Measurements from ENCODE around the gene CT45A9. TPM values are rescaled to one million over a fixed set of nuclear protein-coding genes. Genes with fewer than 3 reads are reported as not detected.
"Not testable (repeated sequence)": the region's sequence is repeated elsewhere in the genome, so short reads cannot be mapped to it uniquely, and the experiment has no call there.

The CT45A9 gene, protein sequence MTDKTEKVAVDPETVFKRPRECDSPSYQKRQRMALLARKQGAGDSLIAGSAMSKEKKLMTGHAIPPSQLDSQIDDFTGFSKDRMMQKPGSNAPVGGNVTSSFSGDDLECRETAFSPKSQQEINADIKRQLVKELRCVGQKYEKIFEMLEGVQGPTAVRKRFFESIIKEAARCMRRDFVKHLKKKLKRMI
- not detected for total RNA-seq

DNA sequence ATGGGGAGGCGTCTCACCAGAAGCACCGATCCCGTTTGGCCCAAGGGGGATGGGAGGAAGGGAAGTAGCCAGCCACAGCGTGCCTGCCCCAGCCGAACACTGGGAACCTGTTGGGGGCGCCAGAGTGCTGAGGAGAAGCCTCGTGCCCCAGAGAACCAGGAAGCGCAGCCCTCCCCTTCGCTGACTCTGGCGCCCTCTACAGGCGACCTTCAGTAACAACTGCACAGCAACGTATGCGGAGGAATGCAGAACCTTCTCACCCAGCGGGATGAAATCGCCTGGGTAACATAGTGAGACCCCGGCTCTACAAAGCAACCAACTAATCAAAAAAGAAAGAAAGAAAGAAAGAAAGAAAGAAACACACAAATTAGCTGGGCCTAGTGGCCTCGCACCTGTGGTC, at the start of gene CT45A9:
TSS of gene CT45A9 (minus strand) at position 101 of the 400 bp plus-strand sequence. CDS start 3,751 bp downstream, outside the sequence.
- not testable (repeated sequence) for ATAC-seq; DNase-seq (ENCODE audit: low spot score)

DNA sequence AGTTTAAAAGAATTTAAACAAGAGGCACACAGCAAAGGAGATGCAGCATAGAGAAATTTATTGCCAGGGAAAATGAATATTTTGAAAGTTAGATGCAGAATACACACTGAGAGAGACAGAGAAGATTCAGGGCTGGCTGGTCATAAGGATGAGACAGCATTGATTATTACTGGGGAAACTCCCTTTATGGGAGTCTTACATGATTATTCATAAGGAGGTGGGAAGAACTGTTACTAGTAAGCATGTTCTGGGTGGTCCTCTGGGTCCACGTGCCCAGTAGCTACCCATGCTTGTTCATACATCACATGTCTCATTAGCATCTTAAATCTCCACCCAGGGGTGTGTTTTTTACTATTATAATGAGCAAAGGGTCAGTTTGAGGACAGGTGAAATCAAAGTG, 48.9 kb upstream of the CT45A9 start:
- not testable (repeated sequence) for DNase-seq (ENCODE audit: low spot score); ATAC-seq

DNA sequence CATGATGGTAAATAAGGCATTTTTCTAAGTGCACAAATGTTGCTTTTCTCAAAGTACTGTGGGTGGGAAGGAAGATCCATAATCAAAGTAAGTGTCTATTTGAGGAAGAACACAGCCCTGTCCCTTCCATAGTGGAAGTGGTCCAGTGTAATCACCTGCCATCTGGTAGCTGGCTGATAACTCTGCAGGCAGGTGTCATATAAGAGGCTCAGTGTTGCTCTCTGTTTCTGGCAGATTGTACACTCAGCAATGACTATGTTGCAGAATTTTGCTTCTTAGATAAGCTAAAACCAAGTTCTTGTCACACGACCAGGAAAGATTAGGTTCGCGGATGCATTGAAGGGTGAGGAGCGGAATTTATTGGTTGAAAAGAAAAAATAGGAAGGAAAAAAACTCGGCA, 42.8 kb upstream of the CT45A9 start:
- ATAC-seq: no peak

DNA sequence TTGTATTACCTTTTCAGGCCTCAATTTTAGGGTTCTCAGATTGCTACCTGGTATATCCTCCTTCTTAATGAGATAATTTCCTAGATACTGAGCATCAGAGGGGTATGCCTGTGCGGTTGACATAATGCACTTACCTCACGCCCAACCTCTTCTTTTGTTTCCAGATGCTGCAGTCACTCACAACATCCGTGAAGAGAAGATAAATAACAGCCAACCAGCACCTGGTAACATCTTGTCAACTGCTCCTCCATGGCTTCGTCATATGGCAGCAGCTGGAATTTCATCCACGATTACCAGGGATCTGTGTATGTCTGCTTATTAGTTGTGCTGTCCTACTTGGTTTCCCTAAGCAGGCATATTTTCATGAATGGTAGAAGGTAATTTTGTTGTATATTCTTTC, 38.6 kb upstream of the CT45A9 start:
- ATAC-seq: no peak
- no peak for DNase-seq (ENCODE audit: low spot score)

More for the DNA sequence above, 42.8 kb upstream of the CT45A9 start:
- no peak for DNase-seq (ENCODE audit: low spot score)

DNA sequence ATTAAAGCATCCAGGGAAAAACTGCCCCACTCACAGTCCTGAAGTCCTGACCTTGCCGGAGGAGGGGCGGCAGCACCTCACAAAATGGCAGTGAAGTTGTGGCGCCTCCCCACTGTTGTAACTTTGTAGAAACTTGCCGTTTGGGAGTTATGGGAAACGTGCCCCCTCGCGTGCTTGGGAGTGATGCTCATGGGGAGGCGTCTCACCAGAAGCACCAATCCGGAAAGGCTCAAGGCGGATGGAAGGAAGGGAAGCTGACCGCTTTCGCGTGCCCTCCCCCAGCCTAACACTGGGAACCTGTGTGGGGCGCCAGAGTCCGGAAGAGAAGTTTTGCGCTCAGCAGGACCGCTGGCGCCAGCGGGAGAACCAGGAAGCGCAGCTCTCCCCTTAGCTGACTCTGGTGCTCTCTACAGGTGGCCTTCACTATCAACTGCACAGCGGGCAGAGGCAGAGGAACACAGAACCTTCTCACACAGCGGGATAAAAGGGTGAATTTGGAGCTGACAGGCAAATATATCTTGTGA, 21.7 kb upstream of the CT45A9 start, which contains the start of the genes CT45A10 and SAGE1:
TSS of gene CT45A10 (minus strand) at position 151 of the 524 bp plus-strand sequence. CDS start 8,100 bp downstream, outside the sequence.
TSS of gene SAGE1 (plus strand) at position 423 of the 524 bp plus-strand sequence. CDS start 2,527 bp downstream, outside the sequence.
- DNase-seq (ENCODE audit: low spot score): no peak
- ATAC-seq: no peak

DNA sequence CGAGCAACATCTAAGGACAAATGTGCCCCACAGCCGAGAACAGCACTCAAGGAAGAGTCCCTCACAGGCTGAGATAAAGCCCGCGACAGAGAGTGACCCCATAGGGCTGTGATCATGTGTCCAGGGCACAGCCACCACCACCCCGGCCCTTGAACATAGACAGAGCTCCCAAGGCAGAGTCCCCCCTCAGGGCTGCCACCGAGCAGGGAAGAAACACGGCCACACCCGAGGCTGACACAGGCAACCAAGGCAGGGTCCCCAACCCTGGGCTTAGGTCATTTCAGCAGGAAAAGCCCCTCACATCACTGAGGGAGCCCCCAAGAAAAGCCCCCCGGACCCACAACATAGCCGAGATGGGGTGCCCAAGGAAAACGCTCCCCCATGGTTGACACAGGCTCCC, 21.2 kb upstream of the CT45A9 start:
- DNase-seq (ENCODE audit: low spot score): no peak
- no peak for ATAC-seq

DNA sequence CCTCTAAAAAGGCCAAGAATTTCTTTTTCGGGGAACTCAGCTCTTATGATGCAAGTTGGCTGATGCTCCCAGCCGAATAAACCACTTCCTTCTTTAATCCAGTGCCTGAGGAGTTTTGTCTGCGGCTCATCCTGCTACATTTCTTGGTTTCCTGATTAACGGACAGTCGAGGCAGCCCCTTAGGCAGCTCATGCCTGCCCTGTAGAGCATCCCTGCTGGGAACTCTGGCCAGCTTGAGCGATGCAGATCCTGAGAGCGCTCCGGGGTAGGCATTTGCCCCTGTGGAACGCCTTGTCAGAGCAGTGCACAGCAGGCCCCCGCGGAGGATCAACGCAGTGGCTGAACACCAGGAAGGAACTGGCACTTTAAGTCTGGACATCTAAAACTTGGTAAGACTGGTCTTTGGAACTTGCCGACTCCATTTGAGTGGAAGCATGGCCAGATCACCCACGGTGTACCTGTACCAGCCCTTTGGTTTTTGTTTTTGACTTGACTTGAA, 18.5 kb upstream of the CT45A9 start:
- DNase-seq (ENCODE audit: low spot score): no peak
- no peak for ATAC-seq

DNA sequence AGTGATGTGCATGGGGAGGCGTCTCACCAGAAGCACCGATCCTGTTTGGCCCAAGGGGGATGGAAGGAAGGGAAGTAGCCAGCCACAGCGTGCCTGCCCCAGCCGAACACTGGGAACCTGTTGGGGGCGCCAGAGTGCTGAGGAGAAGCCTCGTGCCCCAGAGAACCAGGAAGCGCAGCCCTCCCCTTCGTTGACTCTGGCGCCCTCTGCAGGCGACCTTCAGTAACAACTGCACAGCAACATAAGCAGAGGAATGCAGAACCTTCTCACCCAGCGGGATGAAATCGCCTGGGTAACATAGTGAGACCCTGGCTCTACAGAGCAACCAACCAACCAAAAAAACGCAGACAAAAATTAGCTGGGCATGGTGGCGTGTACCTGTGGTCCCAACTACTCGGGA, 17.4 kb upstream of the CT45A9 start:
- not testable (repeated sequence) for ATAC-seq

DNA sequence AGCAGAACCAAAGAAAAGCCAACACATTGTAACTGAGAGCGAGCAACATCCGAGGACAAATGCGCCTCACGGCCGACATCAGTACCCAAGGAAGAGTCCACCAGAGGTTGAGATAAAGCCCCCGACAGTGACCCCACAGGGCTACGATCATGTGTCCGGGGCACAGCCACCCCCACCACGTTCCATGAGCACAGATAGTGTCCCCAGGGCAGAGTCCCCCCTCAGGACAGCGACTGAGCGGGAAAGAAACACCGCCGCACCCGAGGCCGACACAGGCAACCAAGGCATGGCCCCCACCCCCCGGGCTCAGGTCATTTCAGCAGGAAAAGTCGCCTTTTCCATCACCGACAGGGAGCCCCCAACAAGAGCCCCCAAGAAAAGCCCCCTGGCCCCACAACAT, 16.6 kb upstream of the CT45A9 start:
- DNase-seq (ENCODE audit: low spot score); ATAC-seq: not testable (repeated sequence)

More for the DNA sequence above, 17.4 kb upstream of the CT45A9 start:
- DNase-seq (ENCODE audit: low spot score): not testable (repeated sequence)

DNA sequence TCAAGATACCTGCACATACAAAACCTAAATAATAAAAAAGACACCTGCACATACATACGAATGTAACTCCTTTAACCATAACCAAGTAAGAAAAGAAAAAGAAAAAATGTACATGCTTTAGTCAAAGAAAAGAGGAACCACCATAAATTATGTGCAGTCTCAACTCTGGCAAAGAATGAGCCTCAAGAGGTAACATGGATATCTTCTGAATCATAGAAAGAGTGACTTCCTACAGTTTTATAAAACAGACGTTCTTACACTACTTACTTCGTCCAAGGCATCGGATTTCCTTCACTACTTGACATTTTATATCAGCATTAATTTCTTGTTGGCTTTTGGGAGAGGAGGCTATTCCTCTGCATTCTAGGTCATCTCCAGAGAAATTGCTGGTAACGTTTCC, 11.1 kb upstream of the CT45A9 start:
- not testable (repeated sequence) for ATAC-seq; DNase-seq (ENCODE audit: low spot score)

DNA sequence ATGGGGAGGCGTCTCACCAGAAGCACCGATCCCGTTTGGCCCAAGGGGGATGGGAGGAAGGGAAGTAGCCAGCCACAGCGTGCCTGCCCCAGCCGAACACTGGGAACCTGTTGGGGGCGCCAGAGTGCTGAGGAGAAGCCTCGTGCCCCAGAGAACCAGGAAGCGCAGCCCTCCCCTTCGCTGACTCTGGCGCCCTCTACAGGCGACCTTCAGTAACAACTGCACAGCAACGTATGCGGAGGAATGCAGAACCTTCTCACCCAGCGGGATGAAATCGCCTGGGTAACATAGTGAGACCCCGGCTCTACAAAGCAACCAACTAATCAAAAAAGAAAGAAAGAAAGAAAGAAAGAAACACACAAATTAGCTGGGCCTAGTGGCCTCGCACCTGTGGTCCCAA, 17.2 kb downstream of the CT45A9 start, which contains the start of gene CT45A8:
TSS of gene CT45A8 (minus strand) at position 101 of the 400 bp plus-strand sequence. CDS start 3,755 bp downstream, outside the sequence.
- not testable (repeated sequence) for ATAC-seq; DNase-seq (ENCODE audit: low spot score)

DNA sequence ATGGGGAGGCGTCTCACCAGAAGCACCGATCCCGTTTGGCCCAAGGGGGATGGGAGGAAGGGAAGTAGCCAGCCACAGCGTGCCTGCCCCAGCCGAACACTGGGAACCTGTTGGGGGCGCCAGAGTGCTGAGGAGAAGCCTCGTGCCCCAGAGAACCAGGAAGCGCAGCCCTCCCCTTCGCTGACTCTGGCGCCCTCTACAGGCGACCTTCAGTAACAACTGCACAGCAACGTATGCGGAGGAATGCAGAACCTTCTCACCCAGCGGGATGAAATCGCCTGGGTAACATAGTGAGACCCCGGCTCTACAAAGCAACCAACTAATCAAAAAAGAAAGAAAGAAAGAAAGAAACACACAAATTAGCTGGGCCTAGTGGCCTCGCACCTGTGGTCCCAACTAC, 34.4 kb downstream of the CT45A9 start, which contains the start of gene CT45A7:
TSS of gene CT45A7 (minus strand) at position 101 of the 400 bp plus-strand sequence. CDS start 3,747 bp downstream, outside the sequence.
- not testable (repeated sequence) for DNase-seq (ENCODE audit: low spot score); ATAC-seq

DNA sequence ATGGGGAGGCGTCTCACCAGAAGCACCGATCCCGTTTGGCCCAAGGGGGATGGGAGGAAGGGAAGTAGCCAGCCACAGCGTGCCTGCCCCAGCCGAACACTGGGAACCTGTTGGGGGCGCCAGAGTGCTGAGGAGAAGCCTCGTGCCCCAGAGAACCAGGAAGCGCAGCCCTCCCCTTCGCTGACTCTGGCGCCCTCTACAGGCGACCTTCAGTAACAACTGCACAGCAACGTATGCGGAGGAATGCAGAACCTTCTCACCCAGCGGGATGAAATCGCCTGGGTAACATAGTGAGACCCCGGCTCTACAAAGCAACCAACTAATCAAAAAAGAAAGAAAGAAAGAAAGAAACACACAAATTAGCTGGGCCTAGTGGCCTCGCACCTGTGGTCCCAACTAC, 51.7 kb downstream of the CT45A9 start, which contains the start of gene CT45A2:
TSS of gene CT45A2 (minus strand) at position 101 of the 400 bp plus-strand sequence. CDS start 3,747 bp downstream, outside the sequence.
- ATAC-seq; DNase-seq (ENCODE audit: low spot score): not testable (repeated sequence)

Other genes starting within 250 kb of the CT45A9 start
- not detected for gene CT45A1, start 158.2 kb downstream of the CT45A9 start, total RNA-seq
- not detected for gene CT45A3, start 103.6 kb downstream of the CT45A9 start, total RNA-seq
- not detected for gene CT45A5, start 86.3 kb downstream of the CT45A9 start, total RNA-seq
- not detected for gene CT45A6, start 69.0 kb downstream of the CT45A9 start, total RNA-seq
- gene CT45A2, start 51.8 kb downstream of the CT45A9 start, total RNA-seq: not detected
- not detected for gene CT45A7, start 34.5 kb downstream of the CT45A9 start, total RNA-seq
- gene CT45A8, start 17.3 kb downstream of the CT45A9 start, total RNA-seq: not detected
- 0.45 TPM for gene CT45A10, start 21.6 kb upstream of the CT45A9 start, total RNA-seq
- gene SAGE1, start 21.9 kb upstream of the CT45A9 start, total RNA-seq: not detected
- gene MMGT1, start 102.2 kb upstream of the CT45A9 start, total RNA-seq: 4.7 TPM
- 3.2 TPM for gene SLC9A6, start 113.6 kb upstream of the CT45A9 start, total RNA-seq

Data from left lobe of liver (tissue), 2 donors.